ENCODE data around the gene KIF18B.

- TF ChIP-seq POLR2A (IDR thresholded peaks at IDR 0.05), result no peak
- TF ChIP-seq CTCF (IDR thresholded peaks at IDR 0.05), result no peak
Observed at GRCh38 chr17:44976206-44976605, 28.6 kb upstream of the KIF18B start.

Data from tibial nerve (tissue), 3 donors.